Parathyroid adenoma (tissue), 2 donors: ENCODE data around the gene CCDC183.

Experiments used
- H2AFZ ChIP-seq: fragments of 300-600 bp; sonication (generic); one replicate; pipeline ENCODE4 v1.7.0; 2017; ENCODE audit warnings: antibody characterized with exemption, mild to moderate bottlenecking
- H3K27ac ChIP-seq: fragments of 300-600 bp; sonication (generic); one replicate; pipeline ENCODE4 v1.7.0; 2017
- H3K27me3 ChIP-seq: fragments of 300-600 bp; sonication (generic); one replicate; pipeline ENCODE4 v1.7.0; 2017; ENCODE audit warnings: low read length; ENCODE audit not compliant: control insufficient read depth, insufficient read depth
- H3K36me3 ChIP-seq: fragments of 300-600 bp; sonication (generic); one replicate; pipeline ENCODE4 v1.7.0; 2017; ENCODE audit warnings: low read length; ENCODE audit not compliant: control insufficient read depth, insufficient read depth
- H3K4me1 ChIP-seq: fragments of 300-600 bp; sonication (generic); one replicate; pipeline ENCODE4 v1.7.0; 2017; ENCODE audit warnings: control low read depth
- H3K4me2 ChIP-seq: fragments of 300-600 bp; sonication (generic); one replicate; pipeline ENCODE4 v1.7.0; 2017; ENCODE audit warnings: low read length
- H3K4me3 ChIP-seq: fragments of 300-600 bp; sonication (generic); one replicate; pipeline ENCODE4 v1.7.0; 2017; ENCODE audit warnings: low read depth, low read length
- H3K79me2 ChIP-seq: fragments of 300-600 bp; sonication (generic); one replicate; pipeline ENCODE4 v1.7.0; 2017; ENCODE audit warnings: control low read depth
- H3K9ac ChIP-seq: fragments of 300-600 bp; sonication (generic); one replicate; pipeline ENCODE4 v1.7.0; 2017; ENCODE audit warnings: mild to moderate bottlenecking
- H3K9me3 ChIP-seq: fragments of 300-600 bp; sonication (generic); one replicate; pipeline ENCODE4 v1.7.0; 2017; ENCODE audit warnings: low read length; ENCODE audit not compliant: control insufficient read depth
- TF ChIP-seq, protein P1 (sequence below): fragments of 300-600 bp; sonication (generic); IDR thresholded peaks from one replicate; pipeline ENCODE4 v1.7.0; 2017; ENCODE audit warnings: antibody characterized with exemption, mild to moderate bottlenecking
- donor health status: primary hyperparathyroidism.

The CCDC183 gene

DNA sequence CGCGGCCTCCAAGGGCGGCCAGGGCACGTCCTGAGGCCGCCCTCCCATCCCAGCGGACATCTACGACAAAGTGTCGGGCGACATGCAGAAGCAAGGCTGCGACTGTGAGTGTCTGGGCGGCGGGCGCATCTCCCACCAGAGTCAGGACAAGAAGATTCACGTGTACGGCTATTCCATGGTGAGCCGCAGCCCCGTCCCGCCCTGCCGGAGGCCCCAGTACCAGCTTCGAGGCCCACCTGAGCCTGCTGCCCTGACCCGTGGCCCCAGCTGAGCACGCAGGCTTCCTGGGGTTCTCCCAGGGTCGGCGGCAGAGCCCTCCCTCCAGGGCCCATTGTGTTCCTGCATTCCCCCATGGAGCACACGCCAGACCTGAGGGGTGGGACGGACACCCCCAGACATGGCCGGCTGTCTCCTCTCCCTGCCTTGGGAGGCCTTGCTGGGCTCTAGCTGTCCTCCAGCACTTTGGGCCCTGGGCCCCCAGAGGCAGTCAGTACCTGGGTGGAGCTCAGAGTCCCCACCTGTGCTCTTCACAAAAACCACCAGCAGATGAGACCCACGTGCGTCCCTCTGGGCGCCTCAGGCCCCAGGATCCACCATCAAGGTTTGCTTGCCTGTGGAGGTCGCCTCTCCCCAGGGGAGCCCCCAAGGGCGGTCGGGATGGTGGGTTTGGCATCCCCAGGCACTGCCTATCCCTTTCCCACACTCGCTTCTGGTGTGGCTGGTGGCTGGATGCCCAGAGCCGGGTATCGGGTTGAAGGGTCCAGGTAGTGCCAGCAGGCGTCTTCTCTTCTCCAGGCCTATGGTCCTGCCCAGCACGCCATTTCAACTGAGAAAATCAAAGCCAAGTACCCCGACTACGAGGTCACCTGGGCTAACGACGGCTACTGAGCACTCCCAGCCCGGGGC is 54.1 kb downstream of the CCDC183 start:
- Histone ChIP-seq H3K4me1 (peaks cover 5% of the 10 kb centered on the region), H3K9ac (no peak overlapping the region), H3K36me3 (no peaks in the 10 kb centered on the region), H3K4me2 (peak overlapping the region; percentile 98), H3K27me3 (no peaks in the 10 kb centered on the region), H2AFZ (peak overlapping the region; percentile 28), H3K9me3 (no peaks in the 10 kb centered on the region), H3K27ac (peak overlapping the region; percentile 36), H3K79me2 (no peaks in the 10 kb centered on the region), H3K4me3 (peak overlapping the region; percentile 63)
- TF ChIP-seq, protein P1, sequence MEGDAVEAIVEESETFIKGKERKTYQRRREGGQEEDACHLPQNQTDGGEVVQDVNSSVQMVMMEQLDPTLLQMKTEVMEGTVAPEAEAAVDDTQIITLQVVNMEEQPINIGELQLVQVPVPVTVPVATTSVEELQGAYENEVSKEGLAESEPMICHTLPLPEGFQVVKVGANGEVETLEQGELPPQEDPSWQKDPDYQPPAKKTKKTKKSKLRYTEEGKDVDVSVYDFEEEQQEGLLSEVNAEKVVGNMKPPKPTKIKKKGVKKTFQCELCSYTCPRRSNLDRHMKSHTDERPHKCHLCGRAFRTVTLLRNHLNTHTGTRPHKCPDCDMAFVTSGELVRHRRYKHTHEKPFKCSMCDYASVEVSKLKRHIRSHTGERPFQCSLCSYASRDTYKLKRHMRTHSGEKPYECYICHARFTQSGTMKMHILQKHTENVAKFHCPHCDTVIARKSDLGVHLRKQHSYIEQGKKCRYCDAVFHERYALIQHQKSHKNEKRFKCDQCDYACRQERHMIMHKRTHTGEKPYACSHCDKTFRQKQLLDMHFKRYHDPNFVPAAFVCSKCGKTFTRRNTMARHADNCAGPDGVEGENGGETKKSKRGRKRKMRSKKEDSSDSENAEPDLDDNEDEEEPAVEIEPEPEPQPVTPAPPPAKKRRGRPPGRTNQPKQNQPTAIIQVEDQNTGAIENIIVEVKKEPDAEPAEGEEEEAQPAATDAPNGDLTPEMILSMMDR = no peak

DNA sequence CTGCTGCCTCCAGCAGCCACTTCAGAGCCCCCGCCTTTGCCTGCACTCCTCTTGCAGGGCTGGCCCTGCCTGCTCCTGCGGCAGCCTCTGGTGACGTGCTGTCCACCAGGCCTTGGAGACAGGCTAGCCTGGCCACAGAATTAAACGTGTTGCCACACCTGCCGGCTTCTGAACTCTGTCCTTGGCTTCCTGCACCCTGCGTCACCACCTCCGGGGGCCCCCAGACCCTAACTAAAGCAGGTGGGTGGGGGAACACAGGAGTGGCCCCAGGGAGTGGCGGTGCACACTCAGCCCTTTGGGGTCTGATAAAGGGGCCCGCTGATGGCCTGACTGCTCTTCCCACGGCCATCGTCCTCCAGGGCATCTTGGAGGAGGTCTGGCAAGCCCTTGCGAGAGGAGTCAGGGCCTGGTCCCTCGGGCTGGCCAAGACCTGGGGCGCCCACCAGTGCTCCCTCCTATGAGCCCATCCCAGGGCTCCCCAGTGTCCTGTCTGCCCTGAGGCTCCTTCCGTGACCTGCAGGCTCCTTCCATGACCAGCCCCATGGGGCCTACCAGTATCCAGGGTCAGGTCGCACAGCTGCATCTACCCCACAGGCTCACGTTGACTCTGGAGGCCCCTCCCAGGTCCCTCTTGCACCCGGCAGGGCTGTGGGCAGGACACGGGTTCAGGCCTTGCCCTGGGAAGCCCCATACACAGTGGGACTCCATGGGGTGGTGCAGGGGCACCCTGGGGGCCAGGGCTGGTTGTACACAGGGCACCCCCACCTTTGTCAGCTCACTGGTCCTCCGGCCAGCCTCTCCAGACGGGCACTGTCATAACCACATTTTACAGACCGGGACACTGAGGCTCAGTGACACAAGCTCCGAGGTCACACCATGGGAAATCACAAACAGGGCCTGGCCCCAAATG is 55.0 kb downstream of the CCDC183 start:
- TF ChIP-seq, protein P1 = no peak
- Histone ChIP-seq H2AFZ (no peak overlapping the region), H3K4me3 (no peak overlapping the region), H3K4me2 (no peak overlapping the region), H3K27me3 (no peaks in the 10 kb centered on the region), H3K79me2 (no peaks in the 10 kb centered on the region), H3K4me1 (peaks cover 5% of the 10 kb centered on the region), H3K9me3 (no peaks in the 10 kb centered on the region), H3K9ac (no peak overlapping the region), H3K27ac (no peak overlapping the region), H3K36me3 (no peaks in the 10 kb centered on the region)

DNA sequence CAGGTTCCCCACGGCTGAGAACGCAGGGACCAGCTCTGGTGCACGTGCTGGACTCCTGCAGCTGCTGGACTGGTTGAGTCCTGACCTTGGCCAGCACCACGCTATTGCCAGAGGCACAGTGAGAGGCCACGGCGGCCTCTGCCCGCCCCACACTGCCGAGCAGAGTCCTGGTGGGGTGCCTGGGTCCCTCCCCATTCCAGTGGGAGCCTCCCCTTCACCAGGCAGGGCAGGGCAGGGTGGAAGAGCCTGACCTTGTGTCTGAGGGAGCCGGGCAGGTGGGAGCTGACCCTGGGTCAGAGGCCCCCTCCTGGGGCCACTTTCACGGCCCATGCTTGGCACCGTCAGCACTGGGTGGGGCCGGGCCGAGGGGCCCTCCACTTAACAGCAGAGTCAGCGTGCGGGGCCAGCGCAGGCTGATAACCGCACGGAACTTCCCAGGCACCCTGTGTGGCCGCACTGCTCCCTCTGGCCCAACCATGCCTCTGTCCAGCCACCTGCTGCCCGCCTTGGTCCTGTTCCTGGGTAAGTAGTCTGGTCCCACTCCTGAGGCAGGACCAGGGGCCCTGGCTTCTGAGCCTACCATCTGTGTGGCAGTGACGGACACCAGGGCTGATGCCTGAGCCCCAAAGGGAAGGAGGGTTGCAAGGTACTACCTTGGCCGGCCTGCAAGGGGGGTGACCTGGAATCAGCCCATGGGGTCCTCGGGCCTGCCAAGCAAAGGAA is 56.0 kb downstream of the CCDC183 start, which contains the start of gene MAMDC4:
Gene MAMDC4, plus strand, starts transcription at position 406 of the 723 bp plus-strand sequence. Its CDS starts 71 bp downstream, at position 477.
- H3K9ac ChIP-seq = no peak within 1 kb of the TSS
- H3K4me2 ChIP-seq = no peak within 1 kb of the TSS
- H3K27me3 ChIP-seq = no peaks in the 10 kb centered on the region
- no peak within 1 kb of the TSS for H2AFZ ChIP-seq
- H3K27ac ChIP-seq = no peak within 1 kb of the TSS
- H3K4me3 ChIP-seq = no peak within 1 kb of the TSS
- H3K36me3 ChIP-seq = no peaks in the 10 kb centered on the region
- TF ChIP-seq, protein P1 = no peak
- peaks cover 5% of the 10 kb centered on the region for H3K4me1 ChIP-seq
- no peaks in the 10 kb centered on the region for H3K9me3 ChIP-seq
- no peaks in the 10 kb centered on the region for H3K79me2 ChIP-seq

DNA sequence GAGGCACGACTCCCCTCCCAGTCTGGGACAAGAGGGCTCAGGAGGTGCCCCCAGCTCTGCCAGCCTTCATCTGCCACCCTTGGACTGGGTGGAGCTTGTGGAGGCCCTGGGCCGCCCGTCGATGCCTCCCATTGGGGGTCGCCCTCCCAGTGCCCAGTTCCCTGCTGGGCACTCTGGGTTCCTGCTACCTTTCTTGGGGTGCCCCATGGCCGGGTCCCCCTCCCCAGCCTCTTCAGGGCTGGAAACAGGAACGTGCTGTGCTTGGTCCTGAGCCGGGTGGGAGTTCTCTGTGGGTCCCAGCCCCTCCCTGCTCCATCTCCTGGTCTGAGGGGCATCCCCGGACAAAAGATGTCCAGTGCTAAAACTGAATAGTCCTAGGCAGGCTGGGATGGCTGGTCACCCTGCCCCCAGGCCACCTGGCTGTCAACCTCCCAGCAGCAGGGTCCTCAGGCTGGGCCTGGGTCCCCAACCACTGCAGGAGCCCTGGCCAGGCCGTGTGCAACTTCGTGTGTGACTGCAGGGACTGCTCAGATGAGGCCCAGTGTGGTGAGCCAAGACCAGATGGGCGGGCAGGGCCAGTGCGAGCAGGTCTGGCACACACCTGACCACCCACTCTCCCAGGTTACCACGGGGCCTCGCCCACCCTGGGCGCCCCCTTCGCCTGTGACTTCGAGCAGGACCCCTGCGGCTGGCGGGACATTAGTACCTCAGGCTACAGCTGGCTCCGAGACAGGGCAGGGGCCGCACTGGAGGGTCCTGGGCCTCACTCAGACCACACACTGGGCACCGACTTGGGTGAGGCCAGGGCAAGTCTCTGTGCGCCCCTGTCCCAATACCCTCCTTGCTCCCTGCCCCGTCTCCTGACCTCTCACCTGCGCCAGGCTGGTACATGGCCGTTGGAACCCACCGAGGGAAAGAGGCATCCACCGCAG is 56.8 kb downstream of the CCDC183 start:
- no peaks in the 10 kb centered on the region for H3K27me3 ChIP-seq
- TF ChIP-seq, protein P1 = no peak
- no peaks in the 10 kb centered on the region for H3K79me2 ChIP-seq
- H3K9me3 ChIP-seq = no peaks in the 10 kb centered on the region
- H2AFZ ChIP-seq = no peak overlapping the region
- no peak overlapping the region for H3K4me2 ChIP-seq
- no peak overlapping the region for H3K27ac ChIP-seq
- no peak overlapping the region for H3K9ac ChIP-seq
- peaks cover 4% of the 10 kb centered on the region for H3K4me1 ChIP-seq
- no peaks in the 10 kb centered on the region for H3K36me3 ChIP-seq
- no peak overlapping the region for H3K4me3 ChIP-seq
